EH (cell line): ENCODE data around the gene FUCA2.
"Not testable (repeated sequence)": the region's sequence is repeated elsewhere in the genome, so short reads cannot be mapped to it uniquely, and the experiment has no call there.

ENCODE experiments used
- DNase-seq: peaks from one replicate; pipeline ENCODE4 v3.0.0-alpha.2; 2015; ENCODE audit warnings: low read depth

The FUCA2 gene

DNA sequence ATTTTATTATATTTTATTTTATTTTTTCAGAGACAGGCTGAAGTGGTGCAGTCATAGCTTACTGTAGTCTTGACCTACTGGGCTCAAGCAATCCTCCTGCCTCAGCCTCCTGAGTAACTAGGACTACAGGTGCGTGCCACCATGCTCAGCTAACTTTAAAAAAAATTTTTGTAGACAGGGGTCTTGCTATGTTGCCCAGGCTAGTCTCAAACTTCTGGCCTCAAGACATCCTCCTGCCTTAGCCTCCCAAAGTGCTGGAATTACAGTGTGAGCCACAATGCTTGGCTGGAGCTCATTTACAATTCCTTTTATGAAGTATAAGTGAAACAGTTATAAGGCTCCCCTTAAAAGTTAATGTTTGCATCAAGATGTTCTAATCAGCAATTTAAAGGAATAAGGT, 14.5 kb downstream of the FUCA2 start:
- no peak for DNase-seq

DNA sequence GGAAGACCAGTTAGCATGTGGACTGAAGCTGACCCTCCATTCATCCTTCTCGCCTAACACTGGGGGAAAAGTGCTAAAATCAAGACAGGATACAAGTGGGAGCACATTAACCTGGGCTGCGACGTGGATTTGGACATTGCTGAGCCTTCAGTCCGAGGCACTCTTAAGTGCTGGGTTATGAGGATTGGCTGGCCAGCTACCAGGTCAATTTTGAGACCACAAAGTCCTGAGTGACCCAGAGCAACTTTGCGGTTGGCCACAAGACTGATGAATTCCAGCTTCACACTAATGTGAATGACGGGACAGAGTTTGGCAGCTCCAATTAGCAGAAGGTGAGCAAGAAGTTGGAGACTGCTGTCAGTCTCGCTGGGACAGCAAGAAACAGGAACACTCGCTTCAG, 20.7 kb downstream of the FUCA2 start:
- DNase-seq: no peak

DNA sequence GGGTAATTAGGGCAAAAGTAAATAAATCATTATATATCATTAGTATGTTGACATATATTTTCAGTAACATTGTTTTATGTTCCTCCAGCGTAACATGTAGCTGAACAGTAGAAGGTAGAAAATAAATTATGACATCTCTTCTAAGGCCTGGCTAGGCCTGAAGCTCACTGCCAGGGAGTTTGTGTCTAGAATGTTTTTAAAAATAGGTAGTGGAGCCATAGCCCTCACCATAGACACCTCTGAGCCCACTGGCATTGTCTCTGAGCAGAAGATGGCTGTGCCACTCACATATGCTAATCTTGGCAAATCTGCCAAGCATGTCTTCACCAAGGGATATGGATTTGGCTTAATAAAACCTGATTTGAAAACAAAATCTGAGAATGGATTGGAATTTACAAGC, 21.3 kb downstream of the FUCA2 start:
- no peak for DNase-seq

DNA sequence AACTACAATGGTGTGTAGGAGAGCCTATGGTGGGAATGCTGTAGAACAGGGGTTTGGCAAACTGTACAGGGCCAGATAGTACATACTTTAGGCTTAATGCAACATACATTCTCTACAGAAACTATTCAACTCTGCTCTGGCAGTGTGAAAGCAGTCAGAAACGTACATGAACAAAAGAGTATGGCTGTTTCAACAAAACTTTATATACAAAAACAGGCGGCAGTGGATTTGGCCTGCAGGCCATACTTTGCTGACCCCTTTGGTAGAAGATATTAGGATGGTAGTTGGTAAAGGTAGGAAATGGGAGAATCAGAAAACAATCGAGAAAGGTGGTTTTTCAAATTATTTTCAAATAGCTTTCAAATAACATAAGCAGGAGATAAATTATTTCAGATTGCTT, 24.8 kb downstream of the FUCA2 start:
- DNase-seq: no peak

DNA sequence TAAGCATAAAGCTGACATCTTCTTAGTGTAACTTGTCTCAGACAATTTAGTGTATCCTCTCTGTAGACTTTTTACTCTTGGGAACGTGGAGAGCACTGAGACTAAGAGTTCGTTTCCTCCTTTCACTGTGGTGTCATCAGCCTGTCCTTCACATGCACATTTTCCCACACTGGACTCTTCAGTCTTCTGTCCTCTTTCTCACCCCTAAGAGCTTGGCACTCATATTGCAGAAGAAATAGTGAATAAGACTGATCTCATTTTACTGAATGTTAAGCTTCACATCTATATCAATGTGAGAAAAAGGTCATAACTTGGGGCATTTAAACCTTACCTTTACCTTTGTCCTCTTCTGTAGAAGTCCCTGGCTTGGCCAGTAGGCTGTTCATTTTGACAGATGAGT, 25.6 kb downstream of the FUCA2 start:
- DNase-seq: peak; percentile 26

DNA sequence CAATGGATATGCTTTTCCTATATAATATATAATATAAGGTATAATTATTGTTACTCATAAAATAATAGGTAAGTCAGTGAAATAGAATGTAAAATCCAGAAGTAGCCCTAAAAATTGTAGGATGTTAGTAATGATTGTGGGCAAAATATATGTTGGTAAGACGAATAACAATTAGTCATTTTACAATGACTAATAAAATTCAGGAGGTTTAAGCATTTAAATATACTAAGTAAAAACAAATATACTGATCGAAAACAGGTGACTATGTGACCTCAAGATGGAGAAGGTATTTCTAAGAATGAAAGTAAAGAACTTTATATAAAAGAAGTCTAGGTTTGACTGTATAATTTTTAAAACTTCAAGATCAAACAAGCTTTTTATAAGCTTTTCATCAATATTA, 28.9 kb downstream of the FUCA2 start:
- DNase-seq: no peak

DNA sequence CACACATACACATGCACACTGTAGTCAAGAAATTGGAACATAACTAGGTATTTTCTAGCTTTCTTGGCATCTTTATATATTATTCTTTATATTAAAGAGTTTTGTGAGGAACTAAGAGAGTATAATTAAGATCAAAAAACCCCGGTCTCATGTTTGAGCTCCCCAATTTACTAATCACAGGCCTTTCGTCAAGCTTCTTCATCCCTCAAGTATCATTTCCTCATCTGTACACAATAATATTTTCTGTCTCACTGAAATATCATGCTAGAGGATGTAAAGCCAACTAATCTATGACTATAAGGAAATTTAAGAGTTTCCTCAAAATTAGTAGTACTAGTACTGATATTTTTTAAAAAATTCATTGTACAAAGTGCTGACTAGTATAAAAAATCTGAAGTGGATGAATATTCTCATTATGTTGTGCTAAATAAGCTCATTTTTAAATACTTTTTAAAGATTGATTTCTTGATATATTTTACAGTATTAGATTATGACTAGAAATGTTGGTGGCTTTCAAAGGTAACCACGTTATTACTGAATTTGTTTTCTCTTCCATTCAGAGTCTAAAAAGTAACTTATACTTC, 32.9 kb downstream of the FUCA2 start:
- DNase-seq: no peak

DNA sequence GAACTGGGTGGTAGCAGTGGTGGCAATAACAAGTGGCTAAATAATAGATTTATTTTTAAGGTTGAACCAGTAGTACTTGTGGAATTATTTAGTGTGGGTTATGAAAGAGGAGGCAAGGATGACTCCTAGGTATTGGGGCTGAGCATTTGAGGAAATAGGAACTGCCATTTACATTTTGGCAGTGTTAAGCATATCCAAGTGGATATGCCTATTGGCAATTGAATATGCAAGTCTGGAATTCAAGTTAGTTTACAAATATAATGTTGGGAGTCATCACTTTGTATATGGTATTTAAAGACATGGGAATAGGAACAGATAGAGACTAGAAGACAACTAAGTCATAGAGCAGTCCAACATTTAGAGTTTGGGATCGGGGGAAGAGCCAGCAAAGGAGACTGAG, 35.0 kb downstream of the FUCA2 start:
- no peak for DNase-seq

DNA sequence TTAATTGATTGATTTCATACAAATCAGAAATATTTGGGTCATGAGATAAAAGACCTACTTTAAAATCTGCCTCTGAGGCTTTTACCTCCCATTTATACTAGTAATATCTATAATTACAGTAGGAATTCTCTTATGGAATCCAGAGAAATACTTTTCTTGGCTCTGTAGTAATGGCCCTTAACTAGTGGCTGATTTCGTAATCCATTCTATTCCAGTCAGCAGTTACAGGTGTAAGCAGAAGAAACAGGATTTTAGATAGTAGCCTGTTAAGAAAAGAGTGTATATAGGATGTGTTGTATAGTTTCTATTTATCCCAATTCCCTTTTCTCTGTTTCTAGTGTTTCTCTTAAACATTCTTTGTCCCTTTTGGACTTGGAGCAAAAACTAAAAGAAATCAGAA, 39.7 kb downstream of the FUCA2 start:
- DNase-seq: no peak

DNA sequence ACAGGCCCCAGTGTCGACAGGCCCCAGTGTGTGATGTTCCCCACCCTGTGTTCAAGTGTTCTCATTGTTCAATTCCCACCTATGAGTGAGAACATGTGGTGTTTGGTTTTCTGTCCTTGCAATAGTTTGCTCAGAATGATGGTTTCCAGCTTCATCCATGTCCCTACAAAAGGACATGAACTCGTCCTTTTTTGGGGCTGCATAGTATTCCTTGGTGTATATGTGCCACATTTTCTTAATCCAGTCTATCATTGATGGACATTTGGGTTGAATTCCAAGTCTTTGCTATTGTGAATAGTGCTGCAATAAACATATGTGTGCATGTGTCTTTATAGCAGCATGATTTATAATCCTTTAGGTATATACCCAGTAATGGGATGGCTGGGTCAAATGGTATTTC, 42.7 kb downstream of the FUCA2 start:
- not testable (repeated sequence) for DNase-seq

DNA sequence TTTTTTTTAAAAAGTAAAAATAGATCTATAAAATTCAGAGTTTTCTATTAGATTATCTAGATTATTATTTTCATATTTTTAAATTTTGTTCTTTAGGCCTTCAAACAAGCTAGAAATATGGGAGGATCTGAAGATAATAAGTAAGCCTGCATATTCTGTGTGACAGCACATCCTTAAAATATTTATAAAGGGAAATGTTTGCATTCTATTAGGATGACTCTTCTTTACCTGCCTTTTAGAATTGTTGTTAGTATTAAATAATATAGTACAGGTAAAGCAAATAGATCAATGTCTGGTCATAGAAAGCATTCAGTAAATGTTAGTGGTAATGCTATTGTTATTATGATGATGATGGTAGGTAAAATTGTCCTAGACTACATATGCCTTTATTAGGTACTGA, 43.5 kb downstream of the FUCA2 start:
- DNase-seq: no peak

DNA sequence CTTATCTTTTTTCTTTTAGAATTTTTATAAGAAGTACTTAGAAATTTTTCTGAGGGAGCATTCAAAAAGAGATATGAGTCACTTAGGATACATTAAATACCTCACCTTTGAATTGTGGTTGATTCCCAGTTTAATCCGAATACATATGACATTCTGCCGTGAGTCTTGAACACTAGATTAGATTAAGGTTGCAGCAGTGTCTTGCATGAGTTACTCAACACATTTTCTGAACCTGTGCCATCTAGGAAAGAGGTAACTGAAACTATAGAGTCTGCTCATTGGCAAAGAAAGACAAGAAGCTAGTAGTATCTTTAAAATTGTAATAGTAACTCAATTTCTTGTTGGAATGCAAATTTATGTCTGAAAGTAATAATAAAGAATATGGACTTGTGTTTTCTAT, 46.0 kb downstream of the FUCA2 start:
- no peak for DNase-seq

DNA sequence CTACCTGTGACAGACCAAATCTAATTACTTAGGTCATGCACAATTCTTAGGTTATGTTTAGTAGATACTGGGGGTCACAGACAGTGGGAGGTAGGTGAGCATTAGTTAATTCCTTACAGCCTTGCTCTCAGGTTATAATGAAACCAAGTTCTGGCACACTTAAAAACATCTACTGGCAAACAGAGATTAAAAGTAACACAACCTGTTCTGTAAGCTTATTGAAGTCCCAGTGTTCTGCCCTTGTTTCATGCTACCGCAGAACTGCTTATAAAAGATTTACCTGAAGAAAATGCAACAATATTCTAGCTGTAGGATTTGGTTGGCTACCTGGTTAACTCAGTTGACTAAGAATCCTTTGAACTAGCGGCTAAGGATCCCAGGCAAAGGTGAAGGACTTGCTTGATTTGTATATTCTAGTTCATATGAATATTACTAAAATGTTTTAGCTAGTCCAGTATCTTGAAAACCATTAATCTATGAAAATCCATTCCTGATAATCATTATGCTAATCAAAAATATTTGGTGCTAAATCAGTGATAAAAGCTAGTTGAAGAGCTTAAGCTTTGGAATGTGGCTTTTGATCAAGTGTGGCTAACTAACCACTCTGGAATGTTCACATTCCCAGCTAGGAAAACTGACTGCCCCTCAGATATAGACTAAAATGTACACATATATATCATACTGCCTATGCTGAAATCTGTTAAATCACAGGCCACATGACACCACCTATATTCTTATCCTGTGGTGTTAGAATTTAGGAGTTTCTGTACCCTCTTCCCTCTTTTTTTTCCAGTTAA, 53.8 kb downstream of the FUCA2 start:
- DNase-seq: peak; percentile 50

DNA sequence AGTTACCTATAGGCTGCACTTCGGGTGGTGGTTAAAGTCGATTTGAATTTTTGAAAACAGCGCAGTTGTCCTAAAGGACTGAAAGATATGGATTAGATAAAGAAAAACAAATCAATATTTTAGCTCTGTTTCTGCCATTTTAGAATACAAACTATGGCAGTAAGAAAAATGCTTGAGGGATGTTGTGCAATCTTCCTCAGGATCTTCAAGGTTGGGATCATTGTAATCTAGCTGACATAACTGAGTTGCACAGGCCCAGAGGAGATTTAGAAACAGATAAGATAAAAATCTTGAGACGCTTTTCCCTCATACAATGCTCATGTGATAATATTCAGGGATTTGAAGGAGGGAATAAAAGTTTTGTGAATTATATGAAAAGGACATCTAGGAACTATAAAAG, 60.0 kb downstream of the FUCA2 start:
- DNase-seq: peak; percentile 7

DNA sequence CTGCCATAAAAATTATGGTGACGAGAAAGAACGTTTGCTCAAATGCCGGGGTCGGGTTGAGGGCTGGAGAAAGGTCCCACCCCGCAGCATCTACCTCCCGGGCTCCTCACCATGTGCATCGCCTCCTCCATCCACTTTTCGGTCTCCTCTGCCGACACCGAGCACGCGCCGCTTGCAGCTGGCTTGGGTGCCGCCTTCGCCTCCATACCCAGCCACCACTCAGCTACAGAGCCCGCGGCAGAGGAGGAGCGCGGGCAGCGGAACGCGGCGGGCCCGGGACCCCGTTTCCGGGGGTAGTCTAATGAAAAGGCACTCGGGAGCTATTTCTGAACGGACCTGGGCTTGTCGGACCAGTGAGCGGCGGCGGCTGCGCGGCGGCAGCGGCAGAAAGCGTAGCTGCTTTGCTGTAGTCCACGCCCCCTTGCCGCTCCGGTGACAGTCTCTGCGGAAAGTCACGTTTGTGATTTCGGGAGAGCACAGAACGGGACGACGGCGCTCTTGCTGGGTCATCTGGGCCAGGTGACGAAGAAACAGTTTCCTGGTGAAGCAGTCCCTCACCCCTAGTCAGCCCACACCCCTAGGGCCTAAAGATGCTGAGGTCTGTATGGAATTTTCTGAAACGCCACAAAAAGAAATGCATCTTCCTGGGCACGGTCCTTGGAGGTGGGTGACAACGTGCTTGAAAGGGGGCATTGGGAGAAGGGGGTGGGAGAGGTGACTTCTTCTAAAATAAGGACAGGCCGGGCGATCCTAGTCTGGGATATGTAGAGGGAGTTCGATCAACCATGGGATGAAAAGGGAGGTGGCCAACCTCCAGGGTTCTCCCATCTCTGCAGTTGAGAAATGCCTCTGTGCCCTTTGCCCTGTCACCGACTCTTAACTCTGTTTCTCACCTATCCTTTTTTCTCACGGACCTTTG, 60.8 kb downstream of the FUCA2 start, which contains the start of the genes ADAT2 and PEX3:
Gene ADAT2, minus strand, starts transcription at position 243 of the 919 bp plus-strand sequence. Its CDS starts 37 bp downstream, at position 206.
Gene PEX3, plus strand, starts transcription at position 353 of the 919 bp plus-strand sequence. Its CDS starts 238 bp downstream, at position 591.
- DNase-seq: peak; percentile 95

DNA sequence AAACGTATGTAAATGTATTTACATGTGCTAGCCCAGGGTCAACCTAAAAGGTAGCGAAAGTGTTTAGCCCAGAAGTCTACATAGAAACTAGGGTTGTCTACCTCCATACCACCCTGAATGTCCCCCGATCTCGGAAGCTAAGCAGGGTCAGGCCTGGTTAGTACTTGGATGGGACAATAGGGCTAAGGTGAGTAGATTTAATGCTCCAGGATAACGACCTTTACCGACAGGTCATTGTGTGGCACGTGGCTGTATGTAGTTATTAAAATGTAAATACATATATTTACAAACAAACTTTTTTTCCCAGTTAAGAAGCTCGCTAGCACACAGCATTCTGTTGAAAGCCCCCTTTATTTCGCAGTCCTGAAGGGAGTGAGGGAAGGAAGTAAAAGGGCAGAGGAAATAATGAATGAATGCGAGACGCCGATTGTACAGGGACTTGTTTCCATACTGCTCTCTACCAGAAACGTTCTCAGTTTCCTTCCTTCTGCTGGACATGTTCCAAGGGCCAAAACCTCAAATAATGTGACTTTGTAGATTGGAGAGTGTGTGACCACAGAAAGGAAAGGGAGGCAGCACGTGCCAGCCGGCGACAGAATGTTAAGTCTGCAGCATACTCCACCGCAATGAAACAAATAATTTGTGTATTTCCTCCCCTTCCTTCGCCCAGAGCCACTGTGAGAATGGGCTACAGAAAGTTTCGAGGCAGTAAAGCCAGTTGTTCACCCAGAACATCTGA, 61.6 kb downstream of the FUCA2 start:
- peak; percentile 4 for DNase-seq

DNA sequence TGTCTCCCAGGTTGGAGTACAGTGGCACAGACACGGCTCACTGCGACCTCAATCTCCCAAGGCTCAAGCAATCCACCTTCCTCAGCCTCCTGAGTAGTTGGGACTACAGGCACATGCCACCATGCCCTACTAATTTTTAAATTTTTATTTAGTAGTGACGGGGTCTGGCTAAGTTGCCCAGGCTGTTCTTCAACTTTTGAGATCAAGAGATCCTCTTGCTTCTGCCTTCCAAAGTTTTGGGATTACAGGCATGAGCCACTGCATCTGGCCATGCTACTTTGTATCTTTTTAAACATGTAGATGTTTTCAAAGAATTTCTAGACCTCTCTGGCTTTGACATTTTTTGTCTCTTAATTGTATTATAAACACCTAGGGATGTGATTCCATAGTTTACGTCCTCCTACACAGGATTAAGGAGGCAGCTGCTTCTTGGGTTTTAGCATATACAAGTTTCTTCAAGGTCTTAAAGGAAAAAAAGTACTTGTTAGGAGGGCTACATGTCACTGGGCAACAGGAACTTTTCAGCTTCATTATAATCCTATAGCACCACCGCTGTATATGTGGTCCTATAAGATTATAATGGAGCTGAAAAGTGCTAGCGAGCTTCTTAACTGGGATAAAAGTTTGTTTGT, 62.3 kb downstream of the FUCA2 start:
- no peak for DNase-seq

DNA sequence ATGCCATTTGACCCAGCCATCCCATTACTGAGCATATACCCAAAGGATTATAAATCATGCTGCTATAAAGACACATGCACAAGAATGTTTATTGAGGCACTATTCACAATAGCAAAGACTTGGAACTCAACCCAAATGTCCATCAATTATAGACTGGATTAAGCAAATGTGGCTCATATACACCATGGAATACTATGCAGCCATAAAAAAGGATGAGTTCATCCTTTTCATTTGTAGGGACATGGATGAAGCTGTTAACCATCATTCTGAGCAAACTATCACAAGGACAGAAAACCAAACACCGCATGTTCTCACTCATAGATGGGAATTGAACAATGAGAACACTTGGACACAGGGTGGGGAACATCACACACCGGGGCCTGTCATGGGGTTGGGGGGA, 63.7 kb downstream of the FUCA2 start:
- DNase-seq: not testable (repeated sequence)
